GM12801 (cell line): ENCODE results near the gene MYLK4.

Experiments
- TF ChIP-seq, protein P1 (sequence below): IDR thresholded peaks from one replicate; pipeline ENCODE4 v1.5.1; 2011; ENCODE audit warnings: control low read depth; ENCODE audit not compliant: insufficient read length; ENCODE audit errors: extremely low read depth

MYLK4 gene

GRCh38 chr6:2730353-2731107 lies 20.2 kb downstream of the MYLK4 start:
- TF ChIP-seq, protein P1, sequence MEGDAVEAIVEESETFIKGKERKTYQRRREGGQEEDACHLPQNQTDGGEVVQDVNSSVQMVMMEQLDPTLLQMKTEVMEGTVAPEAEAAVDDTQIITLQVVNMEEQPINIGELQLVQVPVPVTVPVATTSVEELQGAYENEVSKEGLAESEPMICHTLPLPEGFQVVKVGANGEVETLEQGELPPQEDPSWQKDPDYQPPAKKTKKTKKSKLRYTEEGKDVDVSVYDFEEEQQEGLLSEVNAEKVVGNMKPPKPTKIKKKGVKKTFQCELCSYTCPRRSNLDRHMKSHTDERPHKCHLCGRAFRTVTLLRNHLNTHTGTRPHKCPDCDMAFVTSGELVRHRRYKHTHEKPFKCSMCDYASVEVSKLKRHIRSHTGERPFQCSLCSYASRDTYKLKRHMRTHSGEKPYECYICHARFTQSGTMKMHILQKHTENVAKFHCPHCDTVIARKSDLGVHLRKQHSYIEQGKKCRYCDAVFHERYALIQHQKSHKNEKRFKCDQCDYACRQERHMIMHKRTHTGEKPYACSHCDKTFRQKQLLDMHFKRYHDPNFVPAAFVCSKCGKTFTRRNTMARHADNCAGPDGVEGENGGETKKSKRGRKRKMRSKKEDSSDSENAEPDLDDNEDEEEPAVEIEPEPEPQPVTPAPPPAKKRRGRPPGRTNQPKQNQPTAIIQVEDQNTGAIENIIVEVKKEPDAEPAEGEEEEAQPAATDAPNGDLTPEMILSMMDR, result no peak

DNA sequence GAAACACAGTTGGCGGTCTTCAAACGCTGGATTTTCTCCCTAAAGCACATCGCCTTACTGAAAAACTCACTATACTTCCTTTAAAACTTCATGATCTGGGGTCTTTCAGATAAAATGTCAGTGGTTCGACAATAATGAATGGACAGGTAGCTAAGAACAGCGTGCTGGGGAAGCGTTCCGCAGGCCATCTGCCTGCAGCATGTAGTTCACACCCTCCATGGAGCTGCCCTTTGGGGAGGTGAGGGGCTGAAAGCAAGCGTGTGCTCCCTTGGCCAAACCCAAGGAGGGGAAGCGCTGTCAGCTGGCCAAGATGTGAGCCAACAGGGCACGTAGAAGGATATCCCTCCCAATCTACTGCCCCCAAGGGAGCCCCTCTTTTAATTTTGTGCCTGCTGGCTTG lies 20.8 kb downstream of the MYLK4 start:
- TF ChIP-seq, protein P1, result no peak

DNA sequence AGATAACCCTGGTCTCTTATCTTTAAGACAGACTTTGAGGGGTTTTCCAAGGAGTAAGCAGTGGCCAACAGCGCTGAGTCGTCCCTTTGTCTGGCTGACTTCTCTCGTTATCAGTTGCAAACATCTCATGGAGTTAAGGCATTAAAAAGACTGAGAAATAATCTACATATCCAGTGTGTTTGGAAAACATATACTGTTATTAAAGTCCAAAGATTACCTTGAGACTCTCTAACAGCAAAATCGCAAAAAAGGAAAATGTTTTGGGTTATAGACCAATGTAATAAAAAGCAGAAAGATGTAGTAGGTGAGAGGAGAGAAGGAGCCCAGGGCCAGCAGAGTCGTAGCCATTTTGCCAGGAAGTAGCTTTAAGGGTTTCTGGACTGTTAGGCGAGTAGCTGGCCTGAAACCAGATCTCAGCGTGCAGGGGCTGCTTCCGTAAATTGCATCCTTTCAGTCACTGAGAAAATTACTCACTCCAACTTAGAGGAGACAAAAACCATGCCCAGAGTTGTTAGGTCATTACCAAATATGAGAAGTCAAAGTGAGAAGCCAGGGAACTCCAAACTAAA lies 24.6 kb downstream of the MYLK4 start:
- TF ChIP-seq, protein P1, result no peak

DNA sequence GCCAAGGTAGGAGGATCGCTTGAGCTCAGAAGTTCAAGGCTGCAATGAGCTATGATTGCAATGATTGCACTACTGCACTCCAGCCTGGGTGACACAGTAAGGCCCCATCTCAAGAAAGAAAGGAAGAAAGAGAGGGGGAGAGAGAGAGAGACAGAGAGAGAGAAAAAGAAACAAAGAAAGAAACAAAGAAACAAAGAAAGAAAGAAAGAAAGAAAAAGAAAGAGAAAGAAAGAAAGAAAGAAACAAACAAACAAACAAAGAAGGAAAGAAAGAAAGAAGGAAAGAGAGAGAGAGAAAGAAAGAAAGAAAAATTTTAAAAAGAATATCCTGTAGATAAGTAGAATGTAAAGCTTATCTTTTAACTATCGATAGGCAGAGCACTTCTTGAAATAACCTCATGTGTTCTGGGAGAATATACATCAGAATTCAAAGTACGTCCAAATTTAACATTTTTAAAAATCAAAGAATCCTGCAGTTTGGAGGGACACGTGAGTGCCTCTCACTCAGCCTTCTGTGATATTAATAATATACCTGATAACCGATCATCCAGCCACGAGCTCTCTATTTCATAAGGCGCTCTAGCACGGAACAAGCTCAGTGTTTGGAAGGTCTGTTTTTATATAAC lies 25.2 kb downstream of the MYLK4 start:
- TF ChIP-seq, protein P1, result no peak

- TF ChIP-seq, protein P1, result no peak
Measured at GRCh38 chr6:2721219-2721618, 29.5 kb downstream of the MYLK4 start.

- TF ChIP-seq, protein P1, result no peak
Measured at GRCh38 chr6:2719093-2719455, 31.6 kb downstream of the MYLK4 start.

GRCh38 chr6:2718334-2719092 lies 32.2 kb downstream of the MYLK4 start:
- TF ChIP-seq, protein P1, result no peak
